ENCODE measurements around the gene ZNF546. TPM values are rescaled to one million over a fixed set of nuclear protein-coding genes. Genes with fewer than 3 reads are reported as not detected.
"Not testable (repeated sequence)": the region's sequence is repeated elsewhere in the genome, so short reads cannot be mapped to it uniquely, and the experiment has no call there.

The ZNF546 gene
- total RNA-seq, 1 donor from 2014 or later = 6.7 TPM

DNA sequence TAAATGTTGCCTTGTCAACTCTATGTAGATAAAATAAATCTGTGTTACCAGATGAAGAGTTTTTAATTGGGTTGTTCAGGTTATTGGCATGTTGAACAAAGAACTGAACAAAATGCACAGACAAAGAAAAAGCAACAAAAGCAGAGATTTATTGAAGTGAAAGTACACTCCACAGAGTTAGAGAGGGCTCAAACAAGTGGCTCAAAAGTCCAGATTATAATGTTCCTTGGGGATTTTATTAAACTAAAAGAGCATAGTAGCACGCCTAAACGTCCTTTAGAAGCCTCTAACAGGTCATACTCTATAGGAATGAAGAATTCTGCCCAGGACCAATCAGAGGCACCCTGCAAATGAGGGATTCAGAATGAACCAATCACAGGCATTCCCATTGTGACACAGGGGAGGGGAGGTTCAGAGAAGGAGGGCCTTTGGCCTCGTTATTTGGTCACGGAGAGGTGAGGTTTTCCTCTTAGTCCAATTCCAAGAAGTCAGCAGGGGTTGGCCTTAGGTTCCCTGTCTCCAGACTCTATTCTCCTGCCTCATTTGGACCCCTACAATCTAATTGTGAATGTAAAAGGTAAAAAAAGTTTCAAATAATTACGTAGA is 13.1 kb upstream of the ZNF546 start:
- intact Hi-C loops (cut with micrococcal nuclease) = no loop called here

DNA sequence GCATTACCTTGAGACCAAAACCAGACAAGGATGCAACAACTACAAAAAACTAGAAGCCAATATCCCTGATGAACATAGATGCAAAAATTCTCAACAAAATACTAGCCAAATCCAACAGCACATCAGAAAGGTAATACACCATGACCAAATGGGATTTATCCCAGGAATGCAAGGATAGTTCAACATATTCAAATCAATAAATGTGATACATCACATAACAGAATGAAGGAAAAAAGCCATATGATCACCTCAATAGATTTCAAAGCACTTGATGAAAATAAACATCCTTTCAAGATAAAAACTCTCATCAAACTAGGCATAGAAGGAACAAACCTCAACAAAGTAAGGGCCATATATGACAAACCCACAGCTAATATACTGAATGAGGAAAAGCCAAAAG is 10.2 kb upstream of the ZNF546 start:
- intact Hi-C loops (cut with micrococcal nuclease) = no loop called here

DNA sequence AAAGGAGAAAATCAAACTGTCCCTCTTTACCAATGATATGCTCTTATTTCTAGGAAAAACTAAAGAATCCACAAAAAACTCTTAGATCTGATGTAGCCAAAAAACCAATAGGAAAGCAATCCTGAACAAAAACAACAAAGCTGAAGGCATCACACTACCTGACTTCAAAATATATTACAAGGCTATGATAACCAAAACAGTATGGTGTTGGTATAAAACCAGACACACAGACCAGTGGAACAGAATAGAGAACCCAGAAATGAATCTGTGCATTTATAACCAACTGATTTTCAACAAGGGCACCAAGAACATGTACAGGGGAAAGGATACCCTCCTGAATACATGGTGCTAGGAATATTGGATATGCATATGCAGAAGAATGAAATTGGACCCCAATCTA is 9.7 kb upstream of the ZNF546 start:
- intact Hi-C loops (cut with micrococcal nuclease) = no loop called here

DNA sequence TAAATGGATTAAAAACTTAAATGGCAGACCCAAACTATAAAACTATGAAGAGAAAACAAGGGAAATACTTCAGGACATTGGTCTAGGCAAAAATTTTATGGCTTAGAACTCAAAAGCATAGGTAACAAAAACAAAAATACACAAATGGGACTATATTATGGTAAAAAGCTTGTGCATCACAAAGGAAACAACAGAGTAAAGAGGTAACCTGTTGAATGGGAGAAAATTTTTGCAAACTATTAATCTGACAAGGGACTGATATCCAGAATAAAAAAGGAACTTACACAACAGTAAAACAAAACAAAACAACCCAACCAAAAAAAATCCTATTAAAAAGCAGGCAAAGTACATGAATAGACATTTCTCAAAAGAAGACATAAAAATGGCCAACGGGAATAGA is 9.3 kb upstream of the ZNF546 start:
- intact Hi-C loops (cut with micrococcal nuclease) = no loop called here

DNA sequence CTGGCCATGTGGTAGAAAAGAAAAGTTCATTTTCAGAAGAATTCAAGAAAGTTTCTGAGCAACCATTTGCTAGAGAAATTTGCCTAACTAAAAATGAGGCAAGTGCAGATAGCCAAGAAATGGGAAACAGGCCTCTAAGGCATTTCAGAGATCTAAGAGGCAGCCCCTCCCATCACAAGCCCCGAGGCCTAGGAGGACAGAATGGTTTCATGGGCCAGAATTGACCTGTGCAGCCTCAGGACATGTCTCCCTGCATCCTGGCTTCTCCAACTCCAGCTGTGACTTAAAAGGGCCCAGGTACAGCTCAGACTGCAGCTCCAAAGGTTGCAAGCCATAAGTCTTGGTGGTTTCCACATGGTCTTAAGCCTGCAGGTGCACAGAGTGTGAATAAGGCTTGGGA is 3.3 kb upstream of the ZNF546 start:
- intact Hi-C loops (cut with micrococcal nuclease) = no loop called here

- intact Hi-C loops (cut with micrococcal nuclease) = no loop called here
Measured at GRCh38 chr19:39994361-39994760, 2.5 kb upstream of the ZNF546 start.

GRCh38 chr19:39995794-39996193 is 1.1 kb upstream of the ZNF546 start:
- intact Hi-C loops (cut with micrococcal nuclease) = loop anchor here (1.0 kb wide), 4 partner anchors 24 to 196 kb away; partner anchors contain the start of genes FBL, MAP3K10, PSMC4 and ZNF780A

DNA sequence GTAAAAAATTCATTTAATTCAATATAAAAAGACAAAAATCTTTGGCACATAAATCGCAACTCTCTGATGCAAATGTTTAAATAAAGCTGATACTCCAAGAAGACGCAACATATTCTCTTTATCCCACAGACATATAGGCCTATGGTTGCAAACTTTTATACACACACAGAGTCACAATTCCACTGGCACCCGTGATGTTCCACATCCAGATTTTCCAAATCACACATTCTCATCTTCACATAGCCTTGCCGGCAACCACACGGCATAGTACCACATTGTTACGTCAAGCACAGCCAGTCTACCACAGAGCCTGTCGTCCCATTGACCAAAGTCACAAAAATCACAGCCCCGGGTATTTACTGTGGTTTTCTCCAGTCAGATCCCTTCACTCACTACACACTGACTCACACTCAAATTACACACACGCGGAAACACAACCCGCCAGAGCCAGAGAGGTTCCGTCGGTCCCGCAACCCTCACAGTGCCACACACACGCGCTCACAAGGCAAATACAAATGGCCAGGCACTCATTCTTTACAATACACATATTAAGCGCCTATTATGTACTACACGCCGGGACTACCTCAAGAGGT is 546 bp upstream of the ZNF546 start:
- intact Hi-C loops (cut with micrococcal nuclease) = loop anchor here (1.0 kb wide), 4 partner anchors 25 to 195 kb away; partner anchors contain the start of genes FBL, MAP3K10, PSMC4 and ZNF780A

DNA sequence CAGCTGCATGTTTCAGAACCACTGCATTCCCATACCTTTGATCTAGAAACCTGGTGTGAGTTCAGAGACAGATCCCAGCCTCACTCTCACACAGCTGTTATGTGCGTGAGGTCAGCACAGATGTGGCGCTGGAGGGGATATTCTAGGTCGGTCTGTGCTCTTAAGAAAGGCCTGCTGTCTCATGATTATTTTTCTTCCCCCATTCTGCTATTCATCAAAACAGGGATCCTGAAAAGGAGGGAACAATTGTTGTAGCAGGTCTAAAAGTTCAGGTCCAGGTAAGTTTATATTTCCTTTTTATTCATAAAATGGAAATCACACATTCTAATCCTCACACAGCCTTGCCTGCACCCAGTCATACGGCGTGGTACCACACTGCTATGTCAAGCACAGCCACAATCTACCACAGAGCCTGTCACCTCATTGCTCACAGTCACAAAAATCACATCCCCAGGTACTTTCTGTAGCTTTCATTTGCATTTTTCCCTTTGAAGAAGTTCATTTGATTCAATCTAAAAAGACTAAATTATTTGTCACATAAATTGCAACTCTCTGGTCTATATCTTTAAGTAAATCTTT is 867 bp downstream of the ZNF546 start:
- intact Hi-C loops (cut with micrococcal nuclease) = loop anchor here (1.0 kb wide), 4 partner anchors 56 to 288 kb away; partner anchors contain the start of genes AKT2 and ZNF780B

DNA sequence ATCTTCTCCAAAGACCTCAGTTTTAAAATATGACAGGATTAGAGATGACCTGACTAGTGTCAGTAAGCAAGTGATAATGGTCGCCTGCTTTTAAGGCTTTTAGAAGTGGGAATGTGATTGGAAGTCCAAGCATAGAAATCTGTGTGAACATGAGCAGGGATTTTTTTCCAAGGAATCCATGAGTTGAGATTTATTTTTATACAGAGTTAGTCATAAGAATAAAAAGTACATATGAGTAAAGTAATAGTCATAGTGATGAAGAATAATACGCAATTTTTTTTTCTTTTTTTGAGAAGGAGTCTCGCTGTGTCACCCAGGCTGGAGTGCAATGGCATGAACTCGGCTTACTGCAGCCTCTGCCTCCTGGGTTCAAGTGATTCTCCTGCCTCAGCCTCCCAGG is 1.6 kb downstream of the ZNF546 start:
- intact Hi-C loops (cut with micrococcal nuclease) = no loop called here

DNA sequence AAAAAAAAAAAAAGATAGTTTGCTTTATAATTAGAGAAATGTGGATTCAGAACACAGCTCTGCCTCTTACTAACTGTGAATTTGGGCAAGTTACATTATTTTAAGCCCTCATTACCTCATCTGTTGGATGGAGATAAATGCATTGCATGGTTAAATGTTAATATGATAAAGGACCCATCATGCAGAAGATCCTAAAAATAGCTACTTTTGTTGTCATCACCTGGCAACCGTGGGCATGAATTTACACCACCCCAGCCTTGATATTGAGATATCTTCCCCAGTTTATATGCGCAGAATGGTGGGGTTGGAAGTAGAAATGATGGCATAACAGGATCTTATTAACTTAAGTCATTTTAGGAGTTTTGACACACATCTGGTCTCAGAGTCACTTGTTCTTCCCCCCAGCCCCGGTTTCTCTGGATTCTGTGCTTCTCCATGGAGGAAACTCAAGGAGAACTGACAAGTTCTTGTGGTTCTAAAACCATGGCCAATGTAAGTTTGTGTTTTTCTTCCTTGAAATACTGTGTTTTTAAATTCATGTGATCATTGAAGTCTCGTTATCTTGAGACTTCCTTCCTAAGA is 8.9 kb downstream of the ZNF546 start:
- intact Hi-C loops (cut with micrococcal nuclease) = no loop called here

DNA sequence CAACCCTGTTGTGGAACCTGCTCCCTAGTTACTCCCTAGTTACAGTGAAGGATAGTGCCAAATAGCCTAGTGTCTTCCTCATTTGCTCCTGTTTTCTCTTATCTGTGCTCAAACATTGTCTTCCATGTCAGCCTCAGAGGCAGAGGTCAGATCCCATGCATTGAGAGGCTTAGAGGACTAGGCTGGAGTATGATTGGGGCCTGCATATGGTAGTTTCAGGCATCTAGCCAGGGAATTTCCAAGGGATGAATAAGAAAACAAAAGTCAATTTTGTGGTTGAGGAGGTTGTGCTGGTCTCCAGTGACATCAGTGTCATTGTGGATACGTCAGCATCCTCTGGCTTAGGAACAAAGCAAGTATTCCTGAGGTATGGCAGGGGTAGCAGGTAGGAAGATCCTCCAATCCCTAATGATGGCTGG is 9.4 kb downstream of the ZNF546 start:
- intact Hi-C loops (cut with micrococcal nuclease) = no loop called here

DNA sequence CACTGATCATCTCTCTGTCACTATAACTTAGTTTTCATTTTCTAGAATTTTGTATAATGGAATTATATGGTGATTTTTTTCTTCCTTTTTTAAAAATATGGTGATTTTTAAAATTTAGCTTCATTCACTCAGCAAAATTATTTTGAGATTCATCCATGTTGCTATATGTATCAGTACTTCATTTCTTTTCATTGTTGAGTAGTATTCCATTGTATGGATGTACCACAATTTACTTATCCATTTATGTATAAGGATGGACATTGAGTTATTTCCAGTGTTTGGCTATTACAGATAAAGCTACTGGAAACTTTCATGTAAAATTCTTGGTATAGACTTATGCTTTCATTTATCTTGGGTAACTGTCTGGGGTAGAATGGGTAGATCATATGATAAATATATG is 12.8 kb downstream of the ZNF546 start:
- intact Hi-C loops (cut with micrococcal nuclease) = no loop called here

DNA sequence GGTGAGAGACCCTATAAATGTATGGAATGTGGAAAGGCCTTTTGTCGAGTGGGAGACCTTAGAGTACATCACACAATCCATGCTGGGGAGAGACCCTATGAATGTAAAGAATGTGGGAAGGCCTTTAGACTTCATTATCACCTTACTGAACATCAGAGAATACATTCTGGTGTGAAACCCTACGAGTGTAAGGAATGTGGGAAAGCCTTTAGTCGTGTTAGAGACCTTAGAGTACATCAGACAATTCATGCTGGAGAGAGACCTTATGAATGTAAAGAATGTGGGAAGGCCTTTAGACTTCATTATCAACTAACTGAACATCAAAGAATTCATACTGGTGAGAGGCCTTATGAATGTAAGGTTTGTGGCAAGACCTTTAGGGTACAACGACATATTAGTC is 17.1 kb downstream of the ZNF546 start:
- intact Hi-C loops (cut with micrococcal nuclease) = no loop called here

- intact Hi-C loops (cut with micrococcal nuclease) = no loop called here
Measured at GRCh38 chr19:40023969-40024368, 27.1 kb downstream of the ZNF546 start.

- intact Hi-C loops (cut with micrococcal nuclease) = no loop called here
Measured at GRCh38 chr19:40025938-40026596, 29.2 kb downstream of the ZNF546 start.

GRCh38 chr19:40026597-40026970 is 29.7 kb downstream of the ZNF546 start:
- intact Hi-C loops (cut with micrococcal nuclease) = no loop called here

GRCh38 chr19:40033989-40034560 is 37.2 kb downstream of the ZNF546 start:
- intact Hi-C loops (cut with micrococcal nuclease) = no loop called here

DNA sequence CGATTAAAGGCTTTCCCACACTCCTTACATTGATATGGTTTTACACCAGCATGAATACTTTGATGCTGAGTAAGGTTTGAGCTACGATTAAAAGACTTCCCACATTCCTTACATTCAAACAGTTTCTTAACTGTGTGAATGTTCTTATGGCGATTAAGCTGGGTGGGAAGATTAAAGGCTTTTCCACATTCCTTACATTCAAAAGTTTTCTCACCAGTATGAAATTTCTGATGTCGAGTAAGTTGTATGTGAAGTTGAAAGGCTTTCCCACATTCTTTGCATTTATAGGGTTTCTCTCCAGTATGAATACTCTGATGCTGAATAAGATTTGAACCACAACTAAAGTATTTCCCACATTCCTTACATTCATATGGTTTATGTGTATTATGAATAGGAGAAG is 39.1 kb downstream of the ZNF546 start:
- intact Hi-C loops (cut with micrococcal nuclease) = no loop called here

GRCh38 chr19:40038047-40038446 is 41.2 kb downstream of the ZNF546 start:
- intact Hi-C loops (cut with micrococcal nuclease) = not testable (repeated sequence)

DNA sequence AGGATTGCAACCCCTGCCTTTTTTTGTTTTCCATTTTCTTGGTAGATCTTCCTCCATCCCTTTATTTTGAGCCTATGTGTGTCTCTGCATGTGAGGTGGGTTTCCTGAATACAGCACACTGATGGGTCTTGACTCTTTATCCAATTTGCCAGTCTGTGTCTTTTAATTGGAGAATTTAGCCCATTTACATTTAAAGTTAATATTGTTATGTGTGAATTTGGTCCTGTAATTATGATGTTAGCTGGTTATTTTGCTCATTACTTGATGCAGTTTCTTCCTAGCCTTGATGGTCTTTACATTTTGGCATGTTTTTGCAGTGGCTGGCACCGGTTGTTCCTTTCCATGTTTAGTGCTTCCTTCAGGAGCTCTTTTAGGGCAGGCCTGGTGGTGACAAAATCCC is 44.9 kb downstream of the ZNF546 start:
- intact Hi-C loops (cut with micrococcal nuclease) = not testable (repeated sequence)

DNA sequence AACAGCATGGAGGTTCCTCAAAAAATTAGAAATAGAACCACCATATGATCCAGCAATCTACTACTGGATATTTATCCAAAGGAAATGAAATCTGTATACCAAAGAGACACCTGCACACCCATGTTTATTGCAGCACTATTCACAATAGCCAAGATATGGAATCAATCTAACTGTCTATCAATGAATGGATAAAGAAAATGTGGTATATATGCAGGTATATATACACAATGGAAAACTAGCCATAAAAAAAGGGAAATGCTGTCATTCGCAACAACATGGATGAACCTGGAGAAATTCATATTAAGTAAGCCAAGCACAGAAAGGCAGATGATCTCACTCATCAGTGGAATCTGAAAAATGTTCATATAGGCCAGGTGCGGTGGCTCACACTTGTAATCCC is 56.6 kb downstream of the ZNF546 start:
- intact Hi-C loops (cut with micrococcal nuclease) = no loop called here
